HG03108 (cell line): ENCODE results near the gene CTNNBIP1.
A peak's percentile ranks its signal among the peaks of the same experiment; 100 is the strongest.
"Not testable (repeated sequence)": the region's sequence is repeated elsewhere in the genome, so short reads cannot be mapped to it uniquely, and the experiment has no call there.

Source experiments
- ATAC-seq: cut with Tn5 transposase; IDR thresholded peaks from one replicate; pipeline ENCODE4 v1.9.1; 2021; ENCODE audit warnings: moderate library complexity; ENCODE audit not compliant: unreplicated experiment

The CTNNBIP1 gene, protein sequence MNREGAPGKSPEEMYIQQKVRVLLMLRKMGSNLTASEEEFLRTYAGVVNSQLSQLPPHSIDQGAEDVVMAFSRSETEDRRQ

DNA sequence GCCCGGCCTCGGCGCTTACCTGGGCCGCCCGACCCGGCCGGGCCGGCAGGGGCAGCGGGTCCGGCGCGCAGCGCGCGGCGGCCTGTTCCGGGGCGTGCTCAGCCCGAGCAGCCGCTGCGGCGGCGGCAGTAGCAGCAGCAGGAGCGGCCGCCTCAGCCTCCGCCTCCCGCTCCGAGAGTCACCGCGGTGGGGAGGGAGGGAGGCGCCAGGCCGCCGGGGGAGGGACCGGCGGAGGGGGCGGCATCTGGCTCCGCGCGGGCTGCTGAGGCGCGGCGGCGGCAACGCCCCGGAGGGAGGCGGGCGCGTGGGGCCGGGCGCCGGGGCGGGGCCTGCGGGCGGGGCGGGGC is at the start of gene CTNNBIP1:
Gene CTNNBIP1 (minus strand): TSS at position 194 of the 347 bp plus-strand sequence. CDS start 38,205 bp downstream, outside the sequence.
- peak; percentile 74 for ATAC-seq

DNA sequence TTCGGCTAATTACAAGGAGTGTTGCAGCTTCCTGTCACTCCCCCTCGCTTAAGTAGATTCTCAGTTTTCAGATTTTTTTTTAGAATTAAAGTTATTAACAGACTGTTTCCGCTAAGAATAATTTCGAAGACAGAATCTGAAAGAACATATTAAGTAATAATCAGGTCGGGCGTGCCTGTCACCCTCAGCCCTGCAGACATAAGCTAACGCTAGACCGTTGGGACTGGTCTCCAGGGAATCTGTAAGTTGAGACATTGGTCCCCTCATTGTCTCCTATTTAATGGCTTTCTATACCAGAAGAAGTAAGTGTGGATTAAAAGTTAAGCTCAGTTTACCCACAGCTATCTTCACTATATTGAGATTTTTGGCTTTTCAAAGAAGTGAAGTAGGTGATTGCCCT is 47.7 kb upstream of the CTNNBIP1 start:
- ATAC-seq: no peak

DNA sequence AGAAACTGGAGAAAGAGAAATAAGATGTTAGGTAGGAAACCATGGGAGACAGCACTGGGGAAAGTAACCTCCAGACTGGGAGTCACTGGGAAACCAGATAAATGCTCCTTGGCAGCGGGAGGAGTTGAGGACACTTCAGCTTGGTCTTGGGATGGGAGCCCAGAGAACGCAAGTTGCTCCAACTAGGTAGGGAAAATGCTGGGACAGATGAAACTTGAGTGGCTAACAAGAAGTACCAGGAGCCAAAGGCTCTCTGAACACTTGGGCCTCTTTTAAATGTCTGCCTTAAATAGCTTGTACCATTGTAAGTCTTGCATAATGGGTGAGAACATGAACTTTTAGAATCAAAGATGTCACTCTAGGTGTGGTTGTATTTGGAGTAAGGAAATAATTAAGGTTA is 36.2 kb upstream of the CTNNBIP1 start:
- ATAC-seq: no peak

DNA sequence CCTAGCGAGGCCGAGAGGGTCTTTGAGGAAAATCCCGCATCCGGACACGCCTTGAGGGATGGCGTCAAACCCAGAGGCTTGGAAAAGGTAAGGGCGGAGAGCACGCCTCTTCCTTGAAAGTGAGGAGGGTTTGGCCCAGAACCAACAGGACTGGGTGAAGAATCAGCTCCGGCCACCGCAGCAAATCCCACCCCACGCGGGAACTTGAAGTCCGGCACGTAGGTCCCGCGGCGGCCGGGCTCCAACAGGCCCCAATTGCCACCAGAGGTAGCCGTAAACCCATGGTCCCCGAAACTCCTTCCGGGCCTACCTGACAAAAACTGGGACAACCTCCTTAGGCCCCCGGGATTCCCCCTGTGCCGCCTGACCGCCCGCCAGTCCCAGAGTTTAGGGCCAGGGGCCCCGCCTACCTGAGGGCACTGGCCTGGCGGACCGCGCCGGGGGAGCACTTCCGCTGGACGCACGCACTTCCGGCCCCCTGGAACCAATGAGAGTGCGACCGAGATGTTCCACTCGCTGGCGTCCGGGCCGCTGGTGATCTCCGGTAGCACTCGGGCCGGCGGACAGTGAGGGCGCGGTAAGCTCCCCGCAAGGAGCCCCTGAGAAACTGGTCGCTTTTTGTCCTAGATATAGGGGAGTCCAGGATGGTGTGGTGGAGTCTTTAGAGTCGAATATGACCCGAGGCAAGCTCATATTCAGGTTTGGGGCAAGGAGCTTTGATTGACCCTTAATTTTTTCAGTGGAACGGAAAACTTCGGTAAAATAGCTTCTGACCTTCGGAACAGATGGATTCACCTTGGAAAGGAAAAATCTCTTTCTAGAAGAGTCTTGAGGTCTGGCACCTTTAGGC is 33.1 kb upstream of the CTNNBIP1 start, which contains the start of the genes LZIC and NMNAT1:
Gene LZIC (minus strand): TSS at position 453 of the 850 bp plus-strand sequence. CDS start 6,772 bp downstream, outside the sequence.
Gene NMNAT1 (plus strand): TSS at position 537 of the 850 bp plus-strand sequence. CDS start 28,599 bp downstream, outside the sequence.
- peak; percentile 94 for ATAC-seq

DNA sequence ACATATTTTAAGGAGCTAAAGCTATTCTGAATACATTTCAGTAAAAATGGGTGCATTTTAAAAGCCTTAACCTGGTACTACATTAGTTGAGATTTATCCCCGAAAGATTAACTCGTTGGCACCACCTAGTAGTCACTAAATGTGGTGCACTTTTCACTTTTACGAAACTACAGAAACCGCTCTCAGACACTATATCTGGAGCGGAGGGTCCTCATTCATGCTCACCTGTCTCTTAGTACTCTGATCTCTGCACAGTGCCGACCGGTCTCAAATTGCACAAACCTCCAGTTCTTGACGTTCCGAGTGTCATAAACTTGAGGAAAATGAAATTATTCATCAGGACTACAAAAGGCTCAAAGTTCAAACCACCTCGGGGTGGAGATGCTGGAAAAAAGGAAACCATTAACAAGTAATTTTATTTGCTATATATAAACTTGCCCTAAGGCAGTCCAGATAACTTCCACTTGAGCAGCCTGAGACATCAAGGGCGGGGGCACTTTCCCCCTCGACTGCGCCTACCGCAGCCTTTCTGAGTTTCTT is 32.4 kb upstream of the CTNNBIP1 start:
- no peak for ATAC-seq

DNA sequence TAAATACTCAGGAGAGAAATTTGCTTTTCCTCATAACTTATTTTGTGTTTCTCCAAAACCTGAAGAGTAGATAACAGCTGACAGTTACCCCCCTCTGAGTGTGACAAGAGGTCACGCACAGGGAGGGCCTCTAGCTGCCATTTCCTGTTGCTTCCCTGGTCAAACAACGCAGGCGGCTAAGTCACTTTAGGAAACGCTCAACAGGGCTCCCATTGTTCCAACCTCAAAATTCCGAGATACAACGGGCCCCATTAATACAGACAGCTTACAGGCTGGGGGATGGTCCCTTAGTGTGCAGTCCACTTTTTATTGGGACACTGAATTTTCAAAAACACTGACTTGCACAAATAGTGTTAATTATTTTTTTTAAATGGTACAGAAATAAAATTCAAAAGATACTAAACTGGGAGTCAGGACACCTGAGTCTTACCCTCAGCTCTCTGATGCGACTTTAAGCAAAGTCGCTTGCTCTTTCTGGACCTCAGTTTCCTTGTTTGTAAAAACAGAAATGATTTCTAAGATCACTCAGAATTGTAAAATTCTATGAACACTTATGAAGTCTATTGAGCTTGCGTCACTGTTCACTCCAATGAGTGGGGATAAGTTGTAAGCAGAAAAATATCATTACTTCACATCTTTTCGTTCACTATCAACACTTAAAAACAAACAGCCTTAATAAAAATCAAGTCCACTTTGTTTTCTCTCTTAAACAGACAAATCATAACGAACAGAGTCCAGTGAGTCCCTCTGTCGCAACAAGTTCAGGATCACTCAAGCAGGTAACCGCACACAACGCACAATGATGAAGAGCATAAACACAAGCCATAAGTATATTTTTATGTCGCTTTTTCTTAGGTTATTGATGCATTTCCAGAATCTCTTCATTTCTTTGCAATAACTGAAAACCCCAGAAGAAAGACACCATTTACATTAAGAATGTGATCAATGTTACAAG is 19.6 kb upstream of the CTNNBIP1 start:
- no peak for ATAC-seq

DNA sequence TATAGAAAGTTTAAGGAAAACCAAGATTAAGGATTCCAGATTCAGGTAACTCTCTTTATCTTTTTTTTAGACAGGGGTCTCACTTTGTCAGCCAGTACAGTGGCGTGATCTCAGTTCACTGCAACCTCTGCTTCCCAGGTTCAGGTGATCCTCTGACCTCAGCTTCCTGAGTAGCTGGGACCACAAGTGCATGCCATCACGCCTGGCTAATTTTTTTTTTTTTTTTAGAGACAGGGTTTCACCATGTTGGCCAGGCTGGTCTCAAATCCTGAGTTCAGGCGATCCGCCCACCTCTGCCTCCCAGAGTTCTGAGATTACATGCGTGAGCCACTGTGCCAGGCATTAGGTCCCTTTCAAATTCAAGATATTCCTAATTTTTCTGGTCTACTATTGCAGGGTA is 17.2 kb upstream of the CTNNBIP1 start:
- no peak for ATAC-seq

DNA sequence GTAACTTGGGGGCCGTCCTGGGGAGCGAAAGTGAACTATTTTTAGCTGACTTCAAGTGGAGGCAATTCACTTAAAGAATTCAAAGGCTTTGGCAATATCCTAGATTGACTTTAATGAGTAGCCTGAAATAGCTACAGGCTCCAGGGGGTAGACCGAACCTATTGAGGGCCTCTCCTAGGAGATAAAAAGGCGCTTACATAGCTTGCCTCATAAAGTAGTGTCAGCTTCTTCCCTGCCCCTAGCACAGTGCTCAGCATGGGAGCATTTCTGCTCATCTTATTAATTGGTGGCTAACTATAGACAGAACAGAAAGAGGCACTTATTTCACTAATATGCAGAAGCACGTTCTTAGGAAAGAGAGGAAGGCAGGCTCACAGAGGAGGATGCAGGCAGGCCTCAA is 12.3 kb upstream of the CTNNBIP1 start:
- ATAC-seq: no peak

DNA sequence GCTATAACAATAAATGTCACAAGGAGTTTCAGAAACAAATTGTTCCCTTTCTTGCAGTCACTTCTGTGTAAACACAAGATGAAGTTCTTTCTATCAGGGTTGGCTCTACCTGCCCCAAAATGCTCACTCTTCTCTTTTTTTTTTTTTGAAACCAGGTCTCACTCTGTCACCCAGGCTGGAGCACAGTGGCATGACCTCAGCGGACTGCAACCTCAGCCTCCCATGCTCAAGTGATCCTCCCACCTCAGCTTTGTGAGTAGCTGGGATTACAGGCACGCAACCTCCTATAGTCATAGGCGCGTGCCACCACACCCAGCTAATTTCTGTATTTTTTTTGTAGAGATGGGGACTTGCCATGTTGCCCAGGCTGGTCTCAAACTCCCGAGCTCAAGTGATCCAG is 10.5 kb upstream of the CTNNBIP1 start:
- no peak for ATAC-seq

DNA sequence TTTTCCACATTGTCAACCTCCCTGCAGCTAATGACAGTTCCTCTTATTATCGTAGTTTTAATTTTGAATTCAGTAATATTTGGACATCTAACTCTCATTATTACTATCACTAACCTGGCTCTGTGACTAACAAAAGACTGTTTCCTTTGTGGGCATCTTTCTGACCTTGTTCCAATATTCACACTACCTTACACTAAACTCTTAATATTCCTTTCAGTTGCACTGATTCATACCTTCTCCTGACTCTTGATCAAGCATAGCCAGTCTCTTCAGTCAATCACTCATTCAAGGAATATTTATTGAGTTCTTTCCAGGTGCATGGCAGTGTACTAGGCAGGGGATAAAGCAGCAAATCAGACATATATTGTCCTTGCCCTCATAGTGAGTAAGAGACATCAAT is 7.8 kb upstream of the CTNNBIP1 start:
- no peak for ATAC-seq

DNA sequence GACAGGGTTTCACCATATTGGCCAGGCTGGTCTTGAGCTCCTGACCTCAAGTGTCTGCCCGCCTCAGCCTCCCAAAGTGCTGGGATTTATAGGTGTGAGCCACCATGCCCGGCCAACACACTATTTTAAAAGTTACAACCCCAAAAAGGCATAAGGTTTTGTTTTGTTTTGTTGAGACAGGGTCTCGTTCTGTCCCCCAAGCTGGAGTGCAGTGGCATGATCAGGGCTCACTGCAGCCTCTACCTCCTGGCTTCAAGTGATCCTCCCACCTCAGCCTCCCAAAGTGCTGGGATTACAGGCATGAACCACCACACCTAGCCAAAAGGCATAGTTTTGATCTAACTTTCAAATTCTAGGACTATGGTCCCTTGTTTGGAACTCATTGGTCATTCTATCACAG is 7.4 kb upstream of the CTNNBIP1 start:
- ATAC-seq: not testable (repeated sequence)

DNA sequence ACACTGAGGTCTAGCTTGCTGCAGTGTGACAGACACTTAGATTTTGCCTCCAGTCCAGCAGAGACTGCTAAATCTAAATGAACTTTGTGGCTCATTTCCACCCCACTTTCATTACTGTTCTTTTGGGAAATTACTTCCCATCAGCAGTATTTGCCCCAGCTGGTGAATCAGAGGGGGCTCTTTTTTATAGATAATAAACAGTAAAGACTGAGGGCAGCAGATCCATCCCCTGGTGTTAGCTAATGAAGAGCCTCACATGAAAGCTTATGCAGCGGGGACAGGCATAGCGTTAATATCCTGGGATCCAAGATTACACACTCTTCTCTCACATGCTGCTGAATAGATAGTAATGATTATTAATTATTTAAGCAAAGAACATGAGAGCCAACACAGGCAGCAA is 6.4 kb upstream of the CTNNBIP1 start:
- no peak for ATAC-seq

DNA sequence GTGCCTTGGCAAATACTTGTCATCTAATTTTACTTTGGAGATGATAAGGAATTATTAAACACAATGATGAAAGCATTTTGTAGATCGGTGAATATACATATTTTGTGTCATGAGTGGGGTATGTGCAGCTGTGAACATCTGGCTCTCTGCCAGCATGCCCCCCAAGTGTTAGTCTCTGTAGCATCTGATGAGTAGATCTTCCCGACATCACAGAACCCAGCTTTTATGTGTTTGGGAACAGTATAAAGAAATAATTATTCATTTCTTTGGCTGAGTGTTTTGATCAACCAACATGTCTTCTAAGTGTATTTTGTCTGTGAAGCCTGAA is 4.5 kb upstream of the CTNNBIP1 start:
- no peak for ATAC-seq

DNA sequence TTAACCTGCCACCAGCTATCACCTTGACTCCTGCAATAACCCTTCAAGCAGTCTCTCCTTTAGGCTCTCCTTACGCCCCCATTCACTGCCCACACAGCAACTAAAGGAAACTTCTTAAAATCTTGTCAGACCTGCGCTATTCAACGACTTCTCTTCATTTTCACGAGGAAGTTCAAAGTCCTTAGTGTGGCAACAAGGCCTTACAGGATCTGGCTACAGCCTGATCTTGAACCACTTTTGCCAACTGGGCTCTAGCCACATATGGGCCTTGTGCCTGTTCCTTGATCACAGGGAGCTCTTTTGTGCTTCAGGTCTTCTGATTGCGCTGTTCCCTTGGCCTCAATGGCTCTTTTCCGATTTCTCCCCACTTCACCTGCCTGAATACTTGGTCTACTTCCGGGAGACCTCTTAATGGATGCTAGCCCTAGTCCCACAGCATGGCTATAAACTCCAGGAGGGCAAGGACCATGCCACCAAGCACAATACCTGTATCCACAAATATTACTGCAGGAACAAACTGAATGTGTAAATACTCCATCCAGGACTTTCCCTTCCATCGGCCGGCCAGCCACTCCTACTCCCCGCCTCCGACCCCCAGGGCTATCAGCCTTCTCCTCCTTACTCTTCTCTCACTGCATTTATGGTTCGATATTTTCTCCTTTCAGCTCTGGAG is 2.3 kb upstream of the CTNNBIP1 start:
- ATAC-seq: no peak

DNA sequence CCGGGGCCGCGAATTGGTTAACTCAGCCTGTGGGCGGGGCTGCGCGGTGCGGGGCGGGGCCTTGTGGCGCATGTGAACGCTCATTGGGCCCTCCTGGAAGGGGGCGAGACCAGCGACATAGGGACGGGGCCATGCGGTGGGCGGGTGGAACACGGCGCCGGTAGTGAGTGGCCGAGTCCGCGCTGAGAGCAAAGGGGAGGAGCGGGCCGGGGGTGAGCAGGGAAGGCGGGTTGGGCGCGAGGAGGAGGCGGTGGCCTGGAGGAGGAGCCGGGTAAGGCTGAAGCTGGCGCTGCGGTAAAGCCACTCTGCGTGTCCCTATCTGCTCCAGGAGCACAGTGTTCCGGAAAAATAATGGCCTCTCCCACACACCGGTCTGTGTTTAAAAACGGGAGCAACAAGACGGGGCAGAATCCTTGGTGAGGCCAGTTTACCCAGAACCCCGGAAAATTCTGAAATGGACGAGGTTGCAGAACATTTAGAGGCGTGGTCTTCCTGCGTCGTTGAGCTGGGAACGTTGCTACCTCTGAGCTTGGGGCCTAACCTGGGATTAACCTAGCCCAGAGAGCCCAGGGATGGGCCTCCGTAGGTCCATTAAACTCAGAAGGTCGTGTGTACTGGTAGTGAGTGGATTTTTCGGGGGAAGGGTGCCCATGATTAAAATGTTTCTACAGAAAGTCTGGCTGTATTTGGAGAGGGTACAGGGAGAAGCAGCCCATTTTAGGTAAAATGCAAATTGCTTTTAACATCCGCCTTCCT is 532 bp upstream of the CTNNBIP1 start:
- peak; percentile 95 for ATAC-seq

DNA sequence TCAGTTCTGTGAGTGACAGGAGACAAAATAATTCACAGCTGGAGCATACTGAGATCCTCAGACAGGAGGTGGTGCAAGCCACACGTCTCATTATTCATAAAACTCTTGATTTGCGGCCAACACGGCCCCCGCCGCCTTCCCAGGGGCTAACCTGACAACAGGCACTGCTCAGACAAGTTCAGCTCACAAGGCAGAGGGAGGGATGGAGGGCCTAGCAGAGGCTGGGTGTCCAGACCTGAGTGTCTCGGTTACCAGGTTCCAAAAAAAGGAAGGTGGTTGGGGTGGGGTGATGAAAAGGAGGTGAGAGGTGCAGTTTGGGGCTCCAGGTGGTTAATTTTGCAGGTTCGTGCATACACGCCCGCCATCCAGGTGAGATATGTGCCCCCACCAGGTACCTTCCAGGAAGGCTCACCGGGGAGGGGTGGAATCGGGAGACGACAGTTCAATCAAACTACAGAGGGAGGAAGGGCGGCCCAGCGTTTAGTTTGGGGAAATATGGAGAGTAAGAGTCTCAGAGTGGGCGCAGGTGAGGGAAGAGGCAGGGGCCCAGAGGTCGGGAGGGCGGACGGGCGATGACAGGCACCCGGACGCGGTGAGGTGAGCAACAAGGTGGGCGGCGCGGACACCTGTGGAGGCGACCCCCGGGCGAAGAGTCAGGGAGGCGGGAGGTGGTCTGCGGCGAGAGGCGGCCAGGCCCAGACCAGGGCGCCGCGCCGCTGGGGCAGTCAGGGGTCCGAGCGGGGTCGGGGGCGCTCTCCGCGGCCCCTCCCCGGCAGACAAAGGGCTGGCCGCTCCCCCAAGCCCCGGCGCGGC is 629 bp downstream of the CTNNBIP1 start:
- peak; percentile 0 for ATAC-seq

DNA sequence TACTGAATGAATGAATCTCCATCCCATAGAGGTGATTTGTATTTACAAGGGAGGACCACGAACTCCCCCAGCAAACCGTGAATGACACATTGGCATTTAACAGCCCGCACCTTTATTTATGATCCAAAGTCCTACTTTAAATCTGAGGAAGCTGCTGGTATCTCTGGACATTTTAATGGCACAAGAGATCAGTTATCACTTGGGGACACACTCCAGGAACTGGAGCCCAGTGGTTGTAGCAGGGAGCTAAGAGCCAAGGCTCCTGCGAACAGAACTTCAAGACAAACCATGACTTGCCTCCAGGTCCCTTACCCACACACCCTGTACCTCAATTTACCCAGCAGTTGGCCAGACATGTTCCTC is 1.2 kb downstream of the CTNNBIP1 start:
- no peak for ATAC-seq

DNA sequence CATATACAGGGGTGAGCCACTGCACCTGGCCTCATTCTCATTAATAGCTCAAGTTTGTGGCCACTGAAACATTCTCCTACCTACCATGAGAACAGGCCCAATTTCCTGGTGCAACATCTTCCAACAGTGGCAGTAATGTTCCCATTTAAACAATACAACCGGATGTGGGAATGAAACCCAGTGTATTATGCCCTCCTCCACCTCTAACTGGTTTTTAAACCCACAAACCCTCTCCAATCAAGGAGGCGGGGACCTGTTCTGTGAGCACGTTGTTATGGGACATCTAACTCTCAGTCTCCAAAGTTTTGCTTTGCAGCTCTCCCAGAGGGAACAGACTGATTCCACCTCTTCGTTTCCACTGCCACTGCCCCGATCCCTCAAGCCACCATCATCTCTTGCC is 2.6 kb downstream of the CTNNBIP1 start:
- no peak for ATAC-seq

DNA sequence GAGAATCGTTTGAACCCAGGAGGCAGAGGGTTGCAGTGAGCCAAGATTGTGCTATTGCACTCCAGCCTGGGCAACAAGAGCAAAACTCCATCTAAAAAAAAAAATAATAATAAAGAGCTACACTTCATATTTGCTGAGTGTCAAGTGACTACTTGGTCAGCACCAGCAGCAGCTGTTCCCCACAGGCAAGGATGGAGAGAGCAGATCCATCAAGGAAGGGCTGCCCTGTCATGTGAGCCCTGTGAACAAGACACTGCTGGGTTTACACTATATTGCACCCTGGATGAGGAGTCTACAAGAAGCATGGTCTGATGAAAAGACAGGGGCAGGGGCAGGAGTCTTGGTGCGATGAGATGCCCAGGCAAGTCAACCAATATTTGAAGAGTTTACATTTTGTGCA is 3.6 kb downstream of the CTNNBIP1 start:
- no peak for ATAC-seq
